NT2/D1 (cell line): Measurements from ENCODE around the gene TRABD2B.

ENCODE experiments used
- SUZ12 ChIP-seq: IDR thresholded peaks from 2 replicates; pipeline ENCODE4 v1.6.1; 2011; ENCODE audit not compliant: insufficient read length, insufficient read depth; ENCODE audit errors: extremely low read depth
- YY1 ChIP-seq: IDR thresholded peaks from 2 replicates; pipeline ENCODE4 v1.6.1; 2011; ENCODE audit not compliant: insufficient read length, insufficient read depth
- ZNF274 ChIP-seq: IDR thresholded peaks from 2 replicates; pipeline ENCODE4 v1.6.1; 2011; ENCODE audit warnings: mild to moderate bottlenecking, low read depth, low read length

DNA sequence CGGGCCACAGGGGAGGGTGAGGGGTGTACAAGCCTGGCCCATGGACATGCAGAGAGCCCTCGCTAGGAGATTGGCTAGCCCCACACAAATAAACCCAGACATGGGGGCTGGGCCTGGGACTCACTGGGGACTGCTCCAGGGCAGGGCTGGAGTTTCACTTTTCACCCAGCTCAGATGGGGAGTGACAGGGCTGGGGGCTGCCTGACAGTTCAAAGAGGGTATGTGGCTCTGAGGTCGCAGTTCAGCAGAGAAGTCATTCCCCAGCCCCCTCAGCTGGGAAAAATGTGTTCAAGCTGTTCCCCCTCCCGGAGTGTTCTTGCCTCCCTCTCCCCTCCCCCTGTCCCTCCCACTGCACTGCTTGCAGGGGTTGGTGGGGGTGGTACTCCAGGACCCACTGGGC, 277.1 kb downstream of the TRABD2B start:
- no peak for TF ChIP-seq SUZ12
- TF ChIP-seq ZNF274 = no peak
- TF ChIP-seq YY1 = no peak
